ENCODE results near the gene COMT.
A peak's percentile ranks its signal among the peaks of the same experiment; 100 is the strongest.

Gene COMT

DNA sequence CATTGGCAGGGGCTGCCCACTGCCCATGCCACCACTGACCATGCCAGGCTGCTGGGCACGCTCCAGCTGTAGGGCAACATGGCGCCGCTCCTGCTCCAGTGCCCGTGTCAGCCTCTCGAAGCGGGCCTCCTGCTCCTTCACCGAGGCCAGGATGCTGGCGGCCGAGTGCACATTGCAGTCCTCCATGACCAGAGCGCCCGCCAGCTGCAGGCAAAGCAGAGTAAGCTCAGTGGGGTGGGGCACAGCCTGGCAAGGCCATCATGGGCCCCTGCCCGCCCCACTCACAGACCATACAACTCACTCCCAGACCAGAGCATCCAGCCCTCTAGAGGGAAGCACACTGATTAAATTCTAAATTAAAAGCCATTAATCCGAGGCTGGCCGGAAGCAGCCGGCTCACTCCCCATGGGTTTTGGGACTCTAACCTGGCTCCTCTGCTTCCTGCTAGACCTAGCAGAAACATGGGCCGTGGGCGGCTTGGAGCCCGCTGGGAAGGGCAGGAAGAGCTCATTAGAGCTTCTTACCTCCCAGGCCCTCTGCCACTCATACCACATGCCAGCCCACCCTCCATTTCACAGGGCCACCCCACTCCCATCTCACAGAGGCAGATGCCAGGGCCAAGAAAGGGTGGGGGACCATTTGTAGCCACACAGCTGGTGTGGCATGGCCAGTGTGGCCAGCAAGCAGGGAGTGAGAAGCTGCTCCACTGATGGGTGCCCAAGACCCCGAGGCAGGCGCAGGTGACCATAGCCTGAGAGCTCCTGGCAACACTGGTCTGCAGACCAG is 49.2 kb downstream of the COMT start:
- H4K91ac ChIP-seq (ENCODE audit: low read depth, low read length, poor library complexity) = no peak overlapping the region
- peak overlapping the region; percentile 70 for H3K9ac ChIP-seq (ENCODE audit: low read depth, low read length, poor library complexity)
- H3K27ac ChIP-seq (replicated peaks; ENCODE audit: low read length) = no peak overlapping the region
- H2AK5ac ChIP-seq (ENCODE audit: low read depth, low read length) = peak overlapping the region; percentile 75
- H3K9me3 ChIP-seq (replicated peaks in 1 of 2; ENCODE audit: control insufficient read depth in 2 of 2, insufficient read depth in 1 of 2, low read depth in 1 of 2, low read length in 2 of 2) = no peaks in the 10 kb centered on the region
- no peak overlapping the region for H2AFZ ChIP-seq (ENCODE audit: low read length)
- peak overlapping the region; percentile 58 for H2BK12ac ChIP-seq (ENCODE audit: low read length)
- no CpG with 5 or more reads among the region's 20 CpGs for WGBS, 2 donors (ENCODE audit: extremely low coverage in 2 of 2, insufficient read length in 2 of 2, insufficient replicate concordance in 1 of 2)
- no peak overlapping the region for H2BK120ac ChIP-seq (ENCODE audit: low read depth, low read length)
- no peak overlapping the region for H4K8ac ChIP-seq (ENCODE audit: low read depth, low read length)
- H2BK5ac ChIP-seq (ENCODE audit: low read length) = peak overlapping the region; percentile 39
- no peak overlapping the region for H3K14ac ChIP-seq (ENCODE audit: low read length)
- H2BK15ac ChIP-seq (ENCODE audit: low read length) = no peak overlapping the region
- H3K4me2 ChIP-seq (ENCODE audit: insufficient read depth, low read length, poor library complexity, severe bottlenecking) = no peak overlapping the region
- DNase-seq (ENCODE audit: low spot score) = no peak
- H3K79me1 ChIP-seq (ENCODE audit: low read depth, low read length) = peaks cover 7% of the 10 kb centered on the region
- H3K4me3 ChIP-seq (ENCODE audit: low read length in 2 of 2) = no peak overlapping the region
- no peak overlapping the region for H3K4ac ChIP-seq (ENCODE audit: low read length)
- peaks cover 9% of the 10 kb centered on the region in 2 donors for H3K4me1 ChIP-seq (ENCODE audit: control insufficient read depth in 2 of 2, insufficient read depth in 1 of 2, low read depth in 1 of 2, low read length in 2 of 2)
- H3K27me3 ChIP-seq (ENCODE audit: control insufficient read depth in 3 of 3, insufficient read depth in 3 of 3, low read depth in 1 of 3, low read length in 3 of 3) = no peaks in the 10 kb centered on the region
- peak overlapping the region; percentile 92 for H3K23ac ChIP-seq (ENCODE audit: low read depth, low read length, poor library complexity)
- H3K18ac ChIP-seq (ENCODE audit: low read length) = peak overlapping the region; percentile 76
- peaks cover 0 to 1% of the 10 kb centered on the region in 2 donors for H3K36me3 ChIP-seq (replicated peaks in 1 of 2; ENCODE audit: control insufficient read depth in 2 of 2, insufficient read depth in 2 of 2, low read length in 2 of 2)

DNA sequence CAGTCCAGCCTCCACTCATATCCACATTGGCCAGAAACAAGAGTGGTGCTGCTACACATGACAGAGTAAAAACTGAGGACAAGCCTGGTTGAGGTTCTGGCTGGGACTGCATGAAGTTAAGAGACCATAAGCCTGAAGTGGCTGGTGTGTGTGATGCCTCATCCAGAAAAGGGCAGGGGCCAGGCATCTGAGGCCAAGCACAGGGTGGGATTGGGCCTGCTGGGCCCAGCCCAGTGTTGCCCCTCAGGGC is 49.7 kb downstream of the COMT start:
- H3K36me3 ChIP-seq (replicated peaks in 1 of 2; ENCODE audit: control insufficient read depth in 2 of 2, insufficient read depth in 2 of 2, low read length in 2 of 2) = no peaks in the 10 kb centered on the region
- H2BK15ac ChIP-seq (ENCODE audit: low read length) = no peak overlapping the region
- H3K4me3 ChIP-seq (ENCODE audit: low read length in 2 of 2) = no peak overlapping the region
- no peak overlapping the region for H3K4ac ChIP-seq (ENCODE audit: low read length)
- no peak for DNase-seq (ENCODE audit: low spot score)
- H3K9ac ChIP-seq (ENCODE audit: low read depth, low read length, poor library complexity) = no peak overlapping the region
- no peaks in the 10 kb centered on the region for H3K9me3 ChIP-seq (replicated peaks in 1 of 2; ENCODE audit: control insufficient read depth in 2 of 2, insufficient read depth in 1 of 2, low read depth in 1 of 2, low read length in 2 of 2)
- H2BK120ac ChIP-seq (ENCODE audit: low read depth, low read length) = no peak overlapping the region
- H3K4me2 ChIP-seq (ENCODE audit: insufficient read depth, low read length, poor library complexity, severe bottlenecking) = no peak overlapping the region
- no peak overlapping the region for H2BK12ac ChIP-seq (ENCODE audit: low read length)
- no peak overlapping the region for H2BK5ac ChIP-seq (ENCODE audit: low read length)
- no peak overlapping the region for H3K18ac ChIP-seq (ENCODE audit: low read length)
- no peak overlapping the region for H4K91ac ChIP-seq (ENCODE audit: low read depth, low read length, poor library complexity)
- peaks cover 3% of the 10 kb centered on the region for H3K79me1 ChIP-seq (ENCODE audit: low read depth, low read length)
- no peak overlapping the region for H2AFZ ChIP-seq (ENCODE audit: low read length)
- H3K27me3 ChIP-seq (ENCODE audit: control insufficient read depth in 3 of 3, insufficient read depth in 3 of 3, low read depth in 1 of 3, low read length in 3 of 3) = no peaks in the 10 kb centered on the region
- no peak overlapping the region for H4K8ac ChIP-seq (ENCODE audit: low read depth, low read length)
- peaks cover 5% of the 10 kb centered on the region in 2 donors for H3K4me1 ChIP-seq (ENCODE audit: control insufficient read depth in 2 of 2, insufficient read depth in 1 of 2, low read depth in 1 of 2, low read length in 2 of 2)
- peak overlapping the region; percentile 92 for H3K23ac ChIP-seq (ENCODE audit: low read depth, low read length, poor library complexity)
- H3K27ac ChIP-seq (replicated peaks; ENCODE audit: low read length) = no peak overlapping the region
- H2AK5ac ChIP-seq (ENCODE audit: low read depth, low read length) = no peak overlapping the region
- no peak overlapping the region for H3K14ac ChIP-seq (ENCODE audit: low read length)

DNA sequence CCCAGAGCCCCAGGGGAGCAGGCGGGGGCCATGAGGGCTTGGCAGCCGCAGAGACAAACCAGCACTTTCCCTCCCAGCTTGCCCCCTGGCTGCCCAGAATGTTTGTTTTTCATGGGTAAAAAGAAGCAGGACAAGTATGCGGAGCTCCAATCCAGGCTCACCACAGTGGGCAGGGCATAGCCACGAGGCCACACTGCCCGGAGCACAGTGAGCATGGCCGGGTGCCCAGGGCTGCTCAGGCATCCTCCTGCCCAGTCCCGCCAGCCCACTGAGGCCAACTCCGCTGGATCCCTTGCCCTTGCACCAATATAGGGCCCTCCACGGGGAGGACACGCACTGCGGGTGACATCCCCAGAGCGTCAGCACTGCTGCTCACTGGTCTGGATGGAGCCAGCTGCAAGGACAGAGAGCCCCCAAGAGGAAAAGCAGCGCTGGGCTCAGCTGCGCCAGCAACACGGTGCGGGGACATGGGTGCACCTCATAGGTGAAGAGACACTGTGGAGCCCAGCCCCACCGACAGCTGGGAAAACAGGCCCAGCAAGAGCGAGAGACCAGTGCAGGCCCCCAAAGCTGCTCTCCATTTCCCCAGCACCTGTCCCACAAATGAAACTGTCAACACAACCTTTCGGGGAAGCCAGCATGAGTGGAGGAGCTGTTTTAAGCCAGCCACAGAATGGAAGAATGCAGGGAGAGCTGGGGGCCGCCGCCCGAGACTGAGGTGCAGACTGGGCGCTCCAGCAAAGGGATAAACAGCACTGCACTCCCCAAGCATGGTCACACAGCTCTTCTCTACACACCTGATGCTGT is 50.3 kb downstream of the COMT start:
- Histone ChIP-seq H3K9me3 (replicated peaks in 1 of 2; ENCODE audit: control insufficient read depth in 2 of 2, insufficient read depth in 1 of 2, low read depth in 1 of 2, low read length in 2 of 2) (no peaks in the 10 kb centered on the region), H3K27ac (replicated peaks; ENCODE audit: low read length) (no peak overlapping the region), H3K23ac (ENCODE audit: low read depth, low read length, poor library complexity) (peak overlapping the region; percentile 92), H2AFZ (ENCODE audit: low read length) (no peak overlapping the region), H2BK5ac (ENCODE audit: low read length) (no peak overlapping the region), H2BK120ac (ENCODE audit: low read depth, low read length) (peak overlapping the region; percentile 90), H3K4me3 (ENCODE audit: low read length in 2 of 2) (no peak overlapping the region), H3K14ac (ENCODE audit: low read length) (no peak overlapping the region), H3K4me2 (ENCODE audit: insufficient read depth, low read length, poor library complexity, severe bottlenecking) (no peak overlapping the region), H3K4me1 (ENCODE audit: control insufficient read depth in 2 of 2, insufficient read depth in 1 of 2, low read depth in 1 of 2, low read length in 2 of 2) (peaks cover 6 to 8% of the 10 kb centered on the region in 2 donors), H3K9ac (ENCODE audit: low read depth, low read length, poor library complexity) (peak overlapping the region; percentile 63), H2AK5ac (ENCODE audit: low read depth, low read length) (peak overlapping the region; percentile 79), H3K18ac (ENCODE audit: low read length) (peak overlapping the region; percentile 72), H4K91ac (ENCODE audit: low read depth, low read length, poor library complexity) (peak overlapping the region; percentile 11), H3K27me3 (ENCODE audit: control insufficient read depth in 3 of 3, insufficient read depth in 3 of 3, low read depth in 1 of 3, low read length in 3 of 3) (no peaks in the 10 kb centered on the region), H3K4ac (ENCODE audit: low read length) (no peak overlapping the region), H2BK12ac (ENCODE audit: low read length) (peak overlapping the region; percentile 1), H4K8ac (ENCODE audit: low read depth, low read length) (no peak overlapping the region), H3K79me1 (ENCODE audit: low read depth, low read length) (peaks cover 3% of the 10 kb centered on the region), H2BK15ac (ENCODE audit: low read length) (peak overlapping the region; percentile 87), H3K36me3 (replicated peaks in 1 of 2; ENCODE audit: control insufficient read depth in 2 of 2, insufficient read depth in 2 of 2, low read length in 2 of 2) (no peaks in the 10 kb centered on the region)
- WGBS, 2 donors (ENCODE audit: extremely low coverage in 2 of 2, insufficient read length in 2 of 2, insufficient replicate concordance in 1 of 2) = no CpG with 5 or more reads among the region's 23 CpGs
- no peak for DNase-seq (ENCODE audit: low spot score)

DNA sequence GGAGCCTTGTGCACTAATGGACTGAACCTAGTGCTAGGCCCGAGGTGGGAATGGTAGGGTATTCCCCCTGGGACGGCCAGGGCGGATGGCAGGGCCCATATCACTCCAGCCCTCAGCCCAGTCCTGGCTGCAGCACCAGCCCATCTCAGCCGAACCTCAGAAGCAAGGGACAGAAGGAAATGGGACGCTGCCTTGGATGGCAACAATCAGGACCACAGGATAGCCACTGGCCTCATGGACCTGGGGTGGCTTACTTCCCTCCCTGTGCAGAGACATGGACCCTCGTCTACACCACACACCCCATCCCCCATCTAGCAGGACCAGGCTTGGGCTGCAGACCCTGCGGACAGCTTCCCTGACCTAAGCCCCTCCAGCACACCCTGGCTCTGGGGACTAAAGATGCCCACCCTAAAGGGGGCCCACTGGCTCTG is 50.9 kb downstream of the COMT start:
- WGBS, 2 donors (ENCODE audit: extremely low coverage in 2 of 2, insufficient read length in 2 of 2, insufficient replicate concordance in 1 of 2) = no CpG with 5 or more reads among the region's 7 CpGs
- no peak overlapping the region for H2BK12ac ChIP-seq (ENCODE audit: low read length)

More for the DNA sequence above, 50.9 kb downstream of the COMT start:
- Histone ChIP-seq H3K18ac (ENCODE audit: low read length) (peak overlapping the region; percentile 35), H2BK120ac (ENCODE audit: low read depth, low read length) (peak overlapping the region; percentile 90), H3K14ac (ENCODE audit: low read length) (no peak overlapping the region), H2BK15ac (ENCODE audit: low read length) (peak overlapping the region; percentile 87), H2AK5ac (ENCODE audit: low read depth, low read length) (peak overlapping the region; percentile 79), H3K27me3 (ENCODE audit: control insufficient read depth in 3 of 3, insufficient read depth in 3 of 3, low read depth in 1 of 3, low read length in 3 of 3) (no peaks in the 10 kb centered on the region), H3K36me3 (replicated peaks in 1 of 2; ENCODE audit: control insufficient read depth in 2 of 2, insufficient read depth in 2 of 2, low read length in 2 of 2) (no peaks in the 10 kb centered on the region), H3K9me3 (replicated peaks in 1 of 2; ENCODE audit: control insufficient read depth in 2 of 2, insufficient read depth in 1 of 2, low read depth in 1 of 2, low read length in 2 of 2) (no peaks in the 10 kb centered on the region), H4K91ac (ENCODE audit: low read depth, low read length, poor library complexity) (peak overlapping the region; percentile 11), H3K4me1 (ENCODE audit: control insufficient read depth in 2 of 2, insufficient read depth in 1 of 2, low read depth in 1 of 2, low read length in 2 of 2) (peaks cover 9 to 11% of the 10 kb centered on the region in 2 donors), H2BK5ac (ENCODE audit: low read length) (no peak overlapping the region), H3K27ac (replicated peaks; ENCODE audit: low read length) (no peak overlapping the region), H3K9ac (ENCODE audit: low read depth, low read length, poor library complexity) (peak overlapping the region; percentile 63), H3K4me3 (ENCODE audit: low read length in 2 of 2) (peak overlapping the region in 1 of 2 donors; percentile 31), H3K4ac (ENCODE audit: low read length) (peak overlapping the region; percentile 31), H4K8ac (ENCODE audit: low read depth, low read length) (no peak overlapping the region), H3K23ac (ENCODE audit: low read depth, low read length, poor library complexity) (peak overlapping the region; percentile 83), H2AFZ (ENCODE audit: low read length) (no peak overlapping the region), H3K4me2 (ENCODE audit: insufficient read depth, low read length, poor library complexity, severe bottlenecking) (no peak overlapping the region), H3K79me1 (ENCODE audit: low read depth, low read length) (peaks cover 3% of the 10 kb centered on the region)
- DNase-seq (ENCODE audit: low spot score) = no peak

Data from neuronal stem cell (in vitro differentiated cells).